Measurements from ENCODE around the gene SKI.
"Not testable (repeated sequence)": the region's sequence is repeated elsewhere in the genome, so short reads cannot be mapped to it uniquely, and the experiment has no call there.

The SKI gene

DNA sequence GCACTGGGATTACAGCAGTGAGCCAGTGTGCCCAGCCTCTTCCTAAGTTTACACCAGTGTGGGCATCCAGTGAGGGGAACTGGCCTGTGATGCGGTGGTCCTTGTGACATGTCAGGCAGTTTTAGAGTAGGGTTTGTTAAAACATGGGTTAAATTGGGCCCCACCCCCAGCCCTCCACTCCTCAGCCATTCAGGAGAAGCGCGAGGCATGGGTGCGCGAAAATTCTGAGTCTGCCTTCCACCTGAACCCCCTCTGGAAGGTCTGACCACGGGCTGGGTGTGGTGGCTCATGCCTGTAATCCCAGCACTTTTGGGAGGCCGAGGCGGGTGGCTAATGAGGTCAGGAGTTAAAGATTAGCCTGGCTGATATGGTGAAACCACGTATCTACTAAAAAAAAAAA is 51.7 kb downstream of the SKI start:
- DNase-seq, result no peak

DNA sequence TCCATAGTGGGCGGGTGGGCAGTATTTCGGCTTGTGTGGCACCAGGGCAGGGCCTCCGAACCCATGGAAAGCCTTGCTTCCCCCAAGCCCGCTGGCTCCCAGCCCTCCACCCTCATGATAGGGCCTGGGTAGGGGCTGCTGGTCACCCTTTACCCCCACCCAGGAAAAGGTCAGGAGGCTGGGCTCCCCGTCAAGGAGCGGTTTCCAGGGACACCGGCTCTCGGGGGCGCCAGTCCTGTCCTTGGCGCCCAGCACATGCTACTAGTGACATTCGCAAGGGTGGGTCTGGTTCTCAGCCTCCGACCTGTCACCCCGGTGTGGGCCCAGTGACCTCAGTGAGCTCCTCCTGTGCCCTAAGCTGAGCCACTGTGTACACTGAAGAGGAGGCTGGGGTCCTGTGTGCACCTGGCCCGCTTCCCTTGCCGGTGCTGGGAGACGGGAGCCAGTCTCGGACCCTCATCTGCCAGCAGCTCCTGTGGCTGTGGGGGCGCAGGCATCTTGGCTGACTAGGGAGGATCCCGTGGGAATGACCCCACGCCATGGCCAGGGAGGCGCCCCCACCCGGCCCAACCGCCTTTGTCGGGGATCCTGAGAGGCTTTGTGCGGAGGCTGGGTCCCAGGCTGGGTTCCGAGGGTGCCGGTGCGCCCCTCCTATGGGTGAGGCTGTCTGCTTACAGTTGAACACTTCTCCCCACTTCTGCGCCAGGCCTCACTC is 54.6 kb downstream of the SKI start:
- DNase-seq, result no peak

DNA sequence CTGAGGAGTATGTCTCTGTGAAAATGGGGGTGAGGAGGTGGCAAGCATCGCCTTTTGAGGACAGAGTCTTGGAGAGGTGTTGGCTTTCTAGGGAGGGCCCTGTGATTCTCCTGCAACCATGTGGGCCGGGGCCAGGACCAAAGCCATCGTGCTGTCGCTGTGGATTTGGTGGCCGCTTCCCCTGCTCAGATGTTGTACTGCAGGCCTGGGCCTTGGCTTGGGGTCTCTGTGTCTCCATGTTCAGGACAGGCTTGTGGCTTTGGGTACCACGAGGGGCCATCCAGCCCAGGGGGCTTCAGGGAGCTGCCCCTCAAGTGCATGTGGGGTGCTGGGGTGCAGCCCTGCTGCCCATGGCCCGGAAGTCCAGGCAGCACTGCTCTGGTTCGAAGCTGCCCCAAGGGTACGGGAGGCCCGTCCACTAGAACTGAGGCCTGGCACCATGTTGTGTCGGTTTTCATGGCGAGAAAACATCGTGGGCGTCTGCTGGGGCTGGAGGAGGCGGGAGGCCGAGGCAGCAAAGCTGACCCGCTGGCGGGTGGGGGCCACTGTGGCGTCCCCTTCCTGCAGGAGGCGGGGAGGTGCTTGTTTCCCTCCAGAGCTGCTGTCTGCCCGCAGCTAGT is 55.4 kb downstream of the SKI start:
- no peak for DNase-seq

DNA sequence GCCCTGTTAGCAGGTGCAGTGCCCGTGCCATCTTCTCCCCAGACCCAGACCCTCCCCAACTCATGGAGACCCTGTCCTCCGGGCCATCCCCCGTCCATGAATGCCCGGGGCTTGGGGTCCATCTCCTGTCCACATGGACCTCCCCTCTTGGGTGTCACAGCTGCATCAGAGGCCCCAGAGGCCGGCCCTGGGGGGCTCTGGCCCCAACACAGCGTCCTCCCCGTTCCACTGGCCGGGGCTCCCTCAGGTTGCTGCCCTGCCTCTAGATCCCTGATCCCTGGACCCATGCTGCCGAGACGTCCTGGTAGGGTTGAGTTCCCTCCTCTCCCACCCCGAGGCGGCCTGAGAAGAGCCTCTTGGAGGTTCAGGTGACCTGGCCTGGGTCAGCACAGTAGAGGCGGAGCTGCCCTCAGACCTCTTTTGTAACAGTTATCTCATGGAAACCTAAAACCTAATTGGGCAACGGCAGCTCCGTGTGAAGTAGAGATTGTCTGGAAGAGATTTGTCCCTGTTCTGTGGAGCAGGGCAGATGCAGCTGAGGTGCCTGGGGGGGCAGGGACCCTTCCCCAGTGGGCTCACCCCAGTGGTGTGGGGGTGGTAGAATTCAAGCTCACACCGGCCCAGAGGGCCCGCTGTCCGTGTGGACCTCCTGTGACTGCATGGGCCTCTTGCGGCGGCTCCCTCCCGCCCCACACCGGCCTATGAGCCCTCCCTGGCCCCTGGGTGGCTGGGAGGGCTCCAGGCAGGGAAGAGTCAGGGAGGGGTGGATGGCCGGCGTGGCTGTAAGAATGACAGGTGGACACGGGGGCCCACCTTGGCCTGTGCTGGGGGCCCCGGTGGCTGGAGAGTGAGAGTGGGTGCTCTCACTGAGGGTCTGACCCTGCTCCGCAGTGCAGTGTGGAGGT is 56.1 kb downstream of the SKI start:
- no peak for DNase-seq

DNA sequence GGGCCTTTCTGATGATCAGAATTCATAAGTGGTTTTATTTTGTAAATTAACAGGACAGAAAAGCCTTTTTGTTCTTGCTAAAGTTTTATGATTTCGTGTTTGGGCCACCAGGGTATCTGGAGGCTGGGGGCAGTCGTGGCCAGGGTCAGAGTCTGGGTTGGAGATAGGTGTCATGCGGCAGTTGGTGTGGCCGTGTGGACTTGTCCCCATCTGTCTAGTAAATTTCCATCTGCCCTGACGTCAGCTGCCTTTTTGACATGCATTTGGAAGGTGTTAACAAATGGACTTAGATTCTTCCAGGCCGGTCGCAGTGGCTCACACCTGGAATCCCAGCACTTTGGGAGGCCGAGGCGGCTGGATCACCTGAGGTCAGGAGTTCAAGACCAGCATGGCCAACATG is 56.8 kb downstream of the SKI start:
- no peak for DNase-seq

DNA sequence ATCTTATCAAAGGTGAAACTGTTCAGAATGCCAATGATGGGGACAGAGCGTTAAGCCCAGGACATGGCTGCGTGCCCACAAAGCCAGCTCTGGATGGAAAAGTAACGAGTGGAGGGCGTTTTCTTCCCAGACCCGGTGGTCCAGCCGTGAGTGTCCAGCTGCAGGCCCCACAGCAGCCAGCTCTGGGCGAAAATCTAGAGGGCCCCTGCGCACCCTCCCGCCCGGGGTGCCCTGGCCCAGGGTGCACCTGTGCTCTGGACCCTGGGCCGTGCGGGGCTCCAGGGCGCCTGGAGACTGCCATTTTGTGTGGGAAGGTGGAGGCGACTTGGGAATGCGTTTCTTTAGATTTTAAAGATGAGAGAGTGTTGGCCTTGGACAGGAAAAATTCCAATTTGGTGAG is 58.8 kb downstream of the SKI start:
- no peak for DNase-seq

DNA sequence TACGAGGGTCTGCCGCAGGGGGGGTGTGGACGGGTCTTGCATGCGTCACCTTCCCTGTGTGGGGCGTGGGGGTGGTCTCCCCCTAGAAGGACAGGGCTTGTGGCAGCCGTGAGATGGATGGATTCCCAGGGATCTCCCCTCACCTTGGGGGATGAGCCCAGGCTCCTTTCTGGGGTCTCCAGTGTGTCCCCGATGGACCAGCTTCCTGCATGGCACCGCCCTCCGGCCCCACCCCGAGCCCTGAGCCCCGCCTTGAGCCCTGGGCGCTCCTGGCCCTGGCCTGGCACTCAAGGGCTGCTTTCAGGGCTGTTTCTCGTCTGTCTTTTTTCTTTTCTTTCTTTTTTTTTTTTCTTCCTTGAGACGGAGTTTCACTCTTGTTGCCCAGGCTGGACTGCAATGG is 59.5 kb downstream of the SKI start:
- DNase-seq, result no peak

DNA sequence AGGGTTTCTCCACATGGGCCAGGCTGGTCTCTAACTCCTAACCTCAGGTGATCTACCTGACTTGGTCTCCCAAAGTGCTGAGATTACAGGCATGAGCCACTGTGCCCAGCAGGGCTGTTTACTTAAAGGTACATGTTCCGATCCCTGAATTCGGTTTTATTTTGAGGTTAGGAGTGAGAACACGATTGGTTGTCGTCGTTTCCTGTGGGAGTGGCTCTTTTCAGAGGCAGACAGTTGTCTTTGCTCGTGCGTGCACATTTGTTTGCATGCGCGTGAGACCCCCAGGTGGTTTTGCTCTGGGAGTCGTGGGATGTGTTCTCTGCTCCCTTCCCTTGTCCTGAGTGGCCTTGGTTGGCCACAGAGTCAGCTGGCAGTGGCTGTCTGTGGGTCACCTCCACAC is 60.2 kb downstream of the SKI start:
- no peak for DNase-seq

DNA sequence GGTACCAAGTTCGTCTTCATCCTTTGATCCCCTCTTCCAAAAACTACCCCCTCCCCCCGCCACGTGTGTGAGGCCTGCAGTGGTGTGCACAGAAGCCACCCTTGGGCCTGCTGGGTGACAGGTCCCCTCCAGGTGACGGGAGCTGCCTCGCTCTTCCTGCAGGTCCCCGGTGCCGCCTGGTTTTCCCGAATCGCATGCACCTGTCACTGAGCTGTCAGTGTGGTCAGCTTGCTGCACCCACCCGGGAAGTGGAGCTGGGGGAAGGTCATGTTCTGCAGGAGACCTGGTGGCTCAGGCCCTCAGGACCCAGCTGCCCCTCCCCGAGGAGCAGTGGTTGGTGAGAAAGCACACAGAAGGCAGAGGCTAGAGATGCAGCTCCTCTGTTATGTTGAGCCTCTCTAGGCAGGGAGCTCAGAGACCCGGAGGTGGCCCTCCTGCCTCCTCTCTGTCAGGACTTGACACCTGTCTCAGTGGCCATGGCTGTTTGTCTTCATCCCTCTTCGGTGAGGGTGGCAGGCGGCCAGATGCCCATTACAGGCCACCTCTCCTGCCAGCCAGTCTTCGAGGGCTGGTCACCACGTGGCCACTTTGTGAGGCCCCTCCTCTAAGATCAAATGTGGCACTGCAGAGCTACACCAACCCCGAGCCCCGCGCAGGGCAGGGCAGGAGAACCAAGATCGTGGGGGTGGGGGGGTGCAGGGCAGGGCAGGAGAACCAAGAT is 60.9 kb downstream of the SKI start:
- no peak for DNase-seq

DNA sequence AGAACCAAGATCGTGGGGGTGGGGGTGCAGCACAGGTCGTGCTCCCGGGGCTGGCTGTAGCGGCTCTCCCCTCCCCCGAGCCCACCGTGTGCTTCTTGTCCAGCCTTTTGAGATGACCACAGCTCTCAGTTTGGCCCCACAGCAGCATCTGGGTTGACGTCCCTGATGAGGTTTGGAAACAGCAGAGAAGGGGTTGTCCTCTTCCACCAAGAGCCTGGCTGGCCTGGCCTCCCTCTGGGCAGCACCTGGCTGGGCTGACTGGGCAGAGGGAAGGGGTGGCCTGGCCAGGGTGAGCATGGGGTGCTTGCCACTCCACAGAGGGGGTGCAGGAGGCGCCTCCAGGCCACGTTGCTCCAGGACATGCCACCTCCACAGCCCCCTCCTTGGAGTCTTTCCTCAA is 61.5 kb downstream of the SKI start:
- DNase-seq, result no peak

DNA sequence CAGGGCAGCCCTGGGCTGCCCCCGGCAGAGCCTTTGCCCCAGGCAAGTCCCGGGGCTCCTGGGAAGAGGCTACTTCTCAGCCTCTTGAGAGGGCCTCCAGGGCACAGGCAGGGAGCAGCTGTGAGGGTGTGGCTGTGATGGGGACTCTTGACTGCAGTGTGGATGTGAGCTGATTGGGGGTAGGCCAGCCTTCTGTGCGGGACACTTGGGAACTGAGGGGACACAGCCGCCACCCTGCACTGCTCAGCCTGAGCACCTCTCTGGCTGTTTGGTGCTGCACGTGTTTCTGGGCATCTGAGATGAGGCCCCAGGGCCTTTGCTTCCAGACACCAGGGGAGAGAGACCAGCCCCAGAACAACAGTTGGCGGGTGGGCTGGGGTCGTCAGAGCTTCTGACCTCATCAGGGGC is 62.1 kb downstream of the SKI start:
- no peak for DNase-seq

DNA sequence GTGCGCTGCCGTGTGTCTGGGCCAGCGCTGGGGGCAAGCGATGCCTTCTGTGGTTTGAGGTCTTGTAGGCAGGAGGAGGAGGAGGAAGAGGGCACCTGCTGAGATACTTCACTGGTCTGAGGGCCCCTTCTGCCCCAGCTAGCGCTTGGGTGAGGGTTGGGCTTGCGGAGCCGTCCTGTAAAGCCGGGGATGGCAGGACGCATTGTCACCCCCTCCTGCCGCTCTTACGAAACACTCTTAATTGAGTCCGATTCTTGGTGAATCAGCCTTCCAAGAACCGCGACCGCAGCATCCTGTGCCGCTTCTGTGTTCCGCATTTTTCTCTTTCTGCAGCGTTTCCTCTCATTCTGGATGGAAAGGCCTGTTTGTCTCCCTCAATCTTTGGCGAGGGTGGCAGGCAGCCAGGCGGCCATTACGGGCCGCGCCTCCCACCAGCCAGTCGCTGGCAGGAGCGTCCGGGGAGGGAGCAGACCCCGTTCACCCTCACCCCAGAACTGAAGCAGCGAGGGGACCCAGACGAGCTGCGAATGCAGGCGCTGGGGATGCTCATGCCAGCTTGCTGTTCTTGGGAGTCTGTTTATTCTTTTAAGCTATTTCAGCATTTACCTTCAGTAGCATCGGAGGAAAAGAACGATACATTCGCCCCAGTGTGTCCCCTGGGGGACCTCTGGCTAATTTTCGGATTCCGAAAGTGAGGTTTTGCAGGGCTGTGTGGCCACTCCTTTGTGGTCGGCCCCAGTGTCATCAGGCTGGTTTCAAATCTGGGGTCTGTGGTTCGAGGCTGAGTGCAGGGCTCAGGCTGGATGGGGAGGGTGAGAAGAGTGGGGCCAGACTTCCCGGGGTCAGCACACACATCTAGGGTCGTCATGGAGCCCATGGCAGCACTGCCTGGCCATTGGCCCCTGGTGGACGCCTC is 62.7 kb downstream of the SKI start:
- no peak for DNase-seq

DNA sequence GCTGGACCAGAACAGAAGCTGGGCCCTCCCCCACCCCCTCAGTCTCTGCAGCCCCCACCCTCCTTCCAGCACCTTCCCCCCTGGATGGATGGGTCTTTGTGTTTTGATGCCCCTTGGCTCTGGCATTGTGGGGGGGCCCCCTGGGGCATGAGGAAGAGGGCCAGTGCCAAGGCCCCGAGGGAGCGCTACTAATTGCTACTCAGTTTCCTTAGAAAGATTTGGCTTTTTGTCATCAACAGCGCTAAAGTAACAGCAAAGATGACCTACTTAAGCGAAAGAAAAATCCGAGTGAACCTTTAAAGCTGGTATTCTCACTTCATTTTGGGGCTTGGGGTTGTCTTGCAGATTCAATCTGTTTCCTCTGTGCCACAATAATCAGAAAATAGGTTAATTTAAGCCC is 63.5 kb downstream of the SKI start:
- no peak for DNase-seq

DNA sequence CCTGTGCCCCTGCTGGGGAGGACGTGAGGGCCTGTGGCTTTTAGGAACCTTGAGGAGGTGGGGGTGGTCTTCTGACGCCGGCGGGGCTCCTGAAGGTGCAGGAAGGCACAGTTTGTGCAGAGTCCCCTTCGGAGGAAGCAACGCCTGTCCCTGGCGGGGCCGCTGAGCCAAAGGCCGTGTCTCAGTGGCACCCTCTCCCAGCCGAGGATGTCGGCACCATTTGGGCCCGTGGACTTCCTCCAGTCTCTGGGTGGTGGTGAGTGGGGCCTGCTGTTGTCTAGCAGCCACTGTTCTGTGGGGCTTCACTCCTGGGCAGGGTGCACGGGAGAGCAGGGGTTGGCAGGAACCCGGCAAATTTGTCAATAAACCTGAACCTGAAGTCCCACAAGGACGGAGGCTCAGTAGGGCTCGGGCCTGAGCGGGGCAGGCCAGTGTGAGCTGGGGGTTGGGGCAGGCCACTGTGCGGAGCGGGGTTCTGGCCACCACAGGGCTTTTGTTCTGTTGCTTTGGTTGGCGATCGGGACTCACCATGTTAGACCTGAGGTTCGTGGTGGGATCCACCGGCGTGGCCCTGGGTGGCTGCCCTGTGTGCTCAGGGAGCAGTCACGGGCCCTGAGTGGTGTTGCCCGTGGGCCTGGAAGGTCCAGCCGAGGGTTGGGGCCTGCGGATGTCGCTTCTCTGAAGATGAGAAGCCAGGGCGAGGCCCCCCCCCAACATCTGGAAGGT is 64.8 kb downstream of the SKI start:
- DNase-seq, result no peak

DNA sequence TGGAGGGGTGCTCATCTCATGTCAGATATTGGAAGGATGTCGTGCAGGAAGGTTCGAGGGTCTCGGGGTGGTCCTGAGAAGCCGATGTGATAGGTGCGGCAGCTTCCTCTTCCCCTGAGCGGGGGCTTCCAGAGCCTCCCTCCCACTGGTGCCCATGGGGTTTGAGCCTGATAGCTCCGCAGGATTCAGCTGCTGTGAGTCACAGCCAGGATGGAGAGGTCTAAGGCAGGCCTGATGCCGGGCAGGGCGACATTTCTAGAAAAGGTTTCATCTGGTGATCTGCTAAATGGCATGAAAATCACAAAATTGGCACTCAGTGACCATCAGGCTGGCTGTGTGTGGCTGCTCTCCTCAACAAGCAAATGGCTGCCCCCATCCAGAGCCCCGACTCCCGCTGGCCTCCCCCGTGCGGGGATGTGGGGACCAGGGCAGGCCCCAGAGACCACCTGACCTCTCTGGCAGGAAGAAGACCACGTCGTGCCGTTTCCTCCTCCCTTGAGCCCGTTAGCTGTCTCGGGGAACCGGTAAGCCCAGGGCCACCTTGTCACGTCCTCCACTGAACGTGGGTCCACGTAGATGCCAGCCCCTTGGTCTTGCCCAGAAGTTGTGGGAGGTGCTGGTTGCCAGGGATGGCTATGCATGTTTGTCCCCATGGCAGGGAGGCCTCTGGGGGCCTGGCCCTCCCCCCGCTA is 66.1 kb downstream of the SKI start:
- no peak for DNase-seq

DNA sequence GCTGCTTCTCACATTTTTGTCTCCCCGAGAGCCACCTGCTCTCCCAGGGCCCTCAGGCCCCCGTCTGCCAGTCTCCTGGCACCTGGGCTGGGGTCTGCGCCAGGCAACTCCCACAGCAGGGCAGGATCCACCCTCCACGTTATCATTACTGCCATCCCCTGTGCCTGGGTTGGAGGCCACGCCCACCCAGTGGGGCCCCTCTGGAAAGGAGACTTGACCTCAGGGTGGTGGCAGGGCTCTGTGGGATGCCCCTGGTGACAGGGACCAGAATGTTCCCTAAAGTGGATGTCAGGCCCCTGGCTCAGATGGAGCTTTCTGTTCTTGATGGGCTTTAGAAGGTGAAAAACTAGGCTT is 66.6 kb downstream of the SKI start:
- DNase-seq, result no peak

DNA sequence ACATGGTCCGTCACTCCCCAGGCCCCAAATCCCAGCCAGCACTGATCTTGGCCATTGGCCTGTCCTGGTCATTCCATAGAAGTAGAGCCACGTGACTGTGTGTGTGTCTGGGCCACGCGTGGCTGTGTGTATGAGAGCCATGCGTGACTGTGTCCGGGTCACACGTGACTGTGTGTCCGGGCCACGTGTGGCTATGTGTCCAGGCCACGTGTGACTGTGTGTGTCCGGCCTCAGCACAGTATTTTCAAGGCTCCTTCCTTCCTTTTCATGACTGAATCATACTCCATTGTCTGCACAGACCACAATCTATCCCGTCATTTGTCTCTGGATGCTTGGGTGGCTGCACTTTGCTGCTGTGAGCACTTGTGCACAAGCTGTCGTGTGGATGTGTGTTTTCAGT is 67.4 kb downstream of the SKI start:
- DNase-seq, result no peak

DNA sequence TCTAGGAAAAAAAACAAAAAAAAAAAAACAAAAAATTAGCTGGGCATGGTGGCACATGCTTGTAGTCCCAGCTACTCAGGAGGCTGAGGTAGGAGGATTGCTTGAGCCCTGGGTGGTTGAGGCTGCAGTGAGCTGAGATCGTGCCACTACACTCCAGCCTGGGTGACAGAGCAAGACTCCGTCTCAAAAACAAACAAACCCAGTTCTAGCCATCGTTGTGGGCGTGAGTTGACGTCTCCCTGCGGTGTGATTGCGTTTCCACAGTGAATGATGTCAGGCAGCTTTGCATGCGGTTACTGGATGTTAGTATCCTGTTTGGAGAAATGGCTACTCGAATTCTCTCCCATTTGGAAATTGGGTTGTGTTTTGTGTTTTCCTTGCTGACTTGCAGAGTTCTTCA is 68.1 kb downstream of the SKI start:
- not testable (repeated sequence) for DNase-seq

DNA sequence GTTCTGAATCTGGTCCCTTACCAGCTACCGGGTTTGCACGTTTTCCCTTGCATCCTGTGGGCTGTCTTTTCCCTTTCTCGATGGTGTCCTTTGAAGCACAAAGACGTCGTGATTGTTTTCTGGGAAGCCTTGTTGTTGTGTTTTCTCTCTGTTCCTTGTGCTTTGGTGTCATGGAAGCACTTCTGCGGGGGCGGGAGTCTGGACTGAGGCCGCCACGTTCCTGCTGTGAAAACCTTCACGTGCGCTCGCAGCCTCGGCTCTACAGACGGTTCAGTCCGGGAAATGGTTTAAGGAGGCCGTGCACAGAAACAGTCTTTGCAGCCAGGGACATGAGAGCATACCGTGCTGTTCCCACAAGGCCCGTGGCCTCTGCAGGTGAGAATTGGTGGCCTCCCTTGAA is 68.5 kb downstream of the SKI start:
- no peak for DNase-seq

DNA sequence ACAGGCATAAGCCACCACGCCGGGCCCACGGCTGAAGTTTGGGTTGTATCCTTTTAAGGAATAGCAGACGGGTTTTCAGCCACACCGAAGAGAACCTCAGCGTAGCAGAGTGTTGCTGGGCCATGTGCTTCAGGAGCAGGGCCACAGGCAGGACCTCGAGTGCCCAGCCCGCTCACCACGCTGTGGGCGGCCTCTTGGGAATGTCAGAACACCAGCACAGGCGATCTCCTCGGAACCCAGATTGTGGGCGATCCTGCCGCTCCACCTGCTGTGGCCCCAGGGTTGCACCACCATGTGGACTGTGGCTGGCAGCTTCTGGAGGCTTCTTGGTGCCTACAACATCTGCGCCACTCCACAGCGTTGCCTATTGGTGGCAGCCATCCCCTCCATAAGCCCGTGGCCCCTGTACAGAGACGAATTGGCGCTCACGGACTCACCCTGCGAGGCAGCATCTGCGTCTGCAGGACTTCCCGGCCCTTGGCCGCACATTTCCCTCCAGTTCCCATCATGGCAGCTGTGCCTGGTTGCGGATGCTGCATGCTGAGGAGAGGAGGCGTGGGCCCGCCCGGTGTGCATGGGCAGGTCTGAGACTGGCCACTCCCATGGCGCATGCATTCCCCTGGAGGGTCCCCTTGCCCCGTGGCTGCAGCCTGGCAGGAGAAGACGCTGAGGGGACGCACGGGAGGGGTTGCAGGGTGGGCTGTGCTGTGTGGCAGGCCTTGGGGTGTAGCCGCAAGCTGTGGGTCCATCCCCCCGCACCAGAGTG is 69.3 kb downstream of the SKI start:
- no peak for DNase-seq
